GM20000 (cell line): ENCODE results near the gene MICAL2.

Experiments used
- DNase-seq: peaks from one replicate; pipeline ENCODE4 v3.0.0; 2012; ENCODE audit warnings: low spot score
- CTCF ChIP-seq: IDR thresholded peaks from 2 replicates; pipeline ENCODE4 v1.5.1; 2012; ENCODE audit warnings: mild to moderate bottlenecking, control low read depth; ENCODE audit errors: extremely low read depth, missing control alignments

MICAL2 gene

GRCh38 chr11:12190511-12190910 is 80.1 kb downstream of the MICAL2 start:
- no peak for DNase-seq
- TF ChIP-seq CTCF: no peak

GRCh38 chr11:12192794-12193514 is 82.6 kb downstream of the MICAL2 start:
- no peak for TF ChIP-seq CTCF
- DNase-seq: no peak

GRCh38 chr11:12193515-12194336 is 83.3 kb downstream of the MICAL2 start:
- TF ChIP-seq CTCF: no peak
- no peak for DNase-seq

- TF ChIP-seq CTCF: no peak
These were observed 85.4 kb downstream of the MICAL2 start for GRCh38 chr11:12195768-12196167.

GRCh38 chr11:12196308-12196707 is 85.9 kb downstream of the MICAL2 start:
- no peak for TF ChIP-seq CTCF
- no peak for DNase-seq

More at GRCh38 chr11:12195768-12196167, 85.4 kb downstream of the MICAL2 start:
- peak; percentile 55 for DNase-seq

GRCh38 chr11:12196872-12197271 is 86.5 kb downstream of the MICAL2 start:
- TF ChIP-seq CTCF: no peak
- no peak for DNase-seq
